Left renal cortex interstitium (tissue), 4 donors: ENCODE data around the gene CSRP1. TPM values are rescaled to one million over a fixed set of nuclear protein-coding genes. Genes with fewer than 3 reads are reported as not detected.
"Not testable (repeated sequence)": the region's sequence is repeated elsewhere in the genome, so short reads cannot be mapped to it uniquely, and the experiment has no call there.

ENCODE experiments used
- DNase-seq, 4 donors: peaks; one replicate each; pipeline ENCODE4 v3.0.0-alpha.2; 2013; ENCODE audit warnings: low read depth in 4 of 4, low spot score in 2 of 4, missing footprints in 1 of 4
- polyA plus RNA-seq, 4 donors: library from polyadenylated mRNA; unstranded; fragments of 120-200 nt; gene quantifications; one replicate each; pipeline ENCODE4 v1.2.1, GENCODE V29; 2013; ENCODE audit not compliant: insufficient read length in 4 of 4

The CSRP1 gene
- polyA plus RNA-seq = 100 to 1,000 TPM; 127 to 170 (median 143) TPM

- peak in 1 of 4 donors; percentile 73 for DNase-seq
Observed at GRCh38 chr1:201506557-201507359, at the start of gene CSRP1. Gene CSRP1, minus strand, starts transcription at chr1:201507123. Its CDS starts 10,820 bp downstream, at chr1:201496303.

- DNase-seq = no peak
Observed at GRCh38 chr1:201555593-201555945, 48.6 kb upstream of the CSRP1 start.

GRCh38 chr1:201554789-201555592 lies 48.1 kb upstream of the CSRP1 start:
- no peak for DNase-seq

GRCh38 chr1:201554190-201554600 lies 47.3 kb upstream of the CSRP1 start:
- DNase-seq = no peak

GRCh38 chr1:201553496-201554189 lies 46.7 kb upstream of the CSRP1 start:
- DNase-seq = no peak

GRCh38 chr1:201552941-201553351 lies 46.0 kb upstream of the CSRP1 start:
- DNase-seq = no peak

GRCh38 chr1:201551877-201552731 lies 45.2 kb upstream of the CSRP1 start:
- DNase-seq = no peak

GRCh38 chr1:201551096-201551495 lies 44.2 kb upstream of the CSRP1 start:
- DNase-seq = no peak

GRCh38 chr1:201549522-201549921 lies 42.6 kb upstream of the CSRP1 start:
- not testable (repeated sequence) for DNase-seq

GRCh38 chr1:201545851-201546492 lies 39.0 kb upstream of the CSRP1 start:
- DNase-seq = no peak

- DNase-seq = no peak
Observed at GRCh38 chr1:201544710-201545109, 37.8 kb upstream of the CSRP1 start.

GRCh38 chr1:201543871-201544642 lies 37.1 kb upstream of the CSRP1 start:
- DNase-seq = no peak

GRCh38 chr1:201542309-201543035 lies 35.5 kb upstream of the CSRP1 start:
- DNase-seq = no peak

GRCh38 chr1:201540846-201541735 lies 34.2 kb upstream of the CSRP1 start:
- DNase-seq = no peak

- peak in 1 of 4 donors; percentile 28 for DNase-seq
Observed at GRCh38 chr1:201539561-201540431, 32.9 kb upstream of the CSRP1 start.
